Skin of body (tissue), 2 donors: ENCODE measurements around the gene PPIH. TPM values are rescaled to one million over a fixed set of nuclear protein-coding genes. Genes with fewer than 3 reads are reported as not detected.
"Not testable (repeated sequence)": the region's sequence is repeated elsewhere in the genome, so short reads cannot be mapped to it uniquely, and the experiment has no call there.

ENCODE experiments used
- DNase-seq: peaks from one replicate; lab custom pipeline; 2025; lab: John Stamatoyannopoulos, UW
- total RNA-seq: library from RNA; depleted of rRNA; stranded (reverse); fragments of >200 nt; gene quantifications from one replicate; pipeline ENCODE4 v1.2.3, GENCODE V29; 2014

PPIH gene
- total RNA-seq = 22.1 TPM

GRCh38 chr1:42657981-42658876 is at the start of gene PPIH:
PPIH (plus strand) TSS chr1:42658423; CDS start chr1:42658447, 24 bp downstream.
- DNase-seq = peak; percentile 95

- no peak for DNase-seq
These were observed 44.5 kb upstream of the PPIH start for GRCh38 chr1:42613803-42614131.

GRCh38 chr1:42618866-42619265 is 39.4 kb upstream of the PPIH start:
- no peak for DNase-seq

GRCh38 chr1:42620307-42620706 is 37.9 kb upstream of the PPIH start:
- DNase-seq = no peak

GRCh38 chr1:42621180-42621579 is 37.0 kb upstream of the PPIH start:
- DNase-seq = not testable (repeated sequence)

GRCh38 chr1:42627205-42627604 is 31.0 kb upstream of the PPIH start:
- not testable (repeated sequence) for DNase-seq

- DNase-seq = no peak
These were observed 19.1 kb upstream of the PPIH start for GRCh38 chr1:42639116-42639515.

- no peak for DNase-seq
These were observed 12.2 kb upstream of the PPIH start for GRCh38 chr1:42646056-42646455.

- no peak for DNase-seq
These were observed 1.0 kb upstream of the PPIH start for GRCh38 chr1:42657201-42657600.

GRCh38 chr1:42658877-42659337 is 684 bp downstream of the PPIH start:
- no peak for DNase-seq

- no peak for DNase-seq
These were observed 2.8 kb downstream of the PPIH start for GRCh38 chr1:42660907-42661500.

- DNase-seq = no peak
These were observed 11.7 kb downstream of the PPIH start for GRCh38 chr1:42669936-42670335.

GRCh38 chr1:42670425-42670824 is 12.2 kb downstream of the PPIH start:
- DNase-seq = no peak

- no peak for DNase-seq
These were observed 16.0 kb downstream of the PPIH start for GRCh38 chr1:42674214-42674613.

- no peak for DNase-seq
These were observed 16.5 kb downstream of the PPIH start for GRCh38 chr1:42674682-42675081.

GRCh38 chr1:42675467-42675866 is 17.2 kb downstream of the PPIH start:
- no peak for DNase-seq

GRCh38 chr1:42676534-42677087 is 18.4 kb downstream of the PPIH start:
- DNase-seq = no peak

GRCh38 chr1:42679364-42679983 is 21.3 kb downstream of the PPIH start:
- DNase-seq = no peak

- DNase-seq = no peak
These were observed 21.8 kb downstream of the PPIH start for GRCh38 chr1:42680055-42680454.

GRCh38 chr1:42680921-42681683 is 22.9 kb downstream of the PPIH start:
- DNase-seq = peak; percentile 33

- peak; percentile 100 for DNase-seq
These were observed 23.7 kb downstream of the PPIH start, which contains the start of gene YBX1 for GRCh38 chr1:42681741-42682483. YBX1 (plus strand) TSS chr1:42682418; CDS start chr1:42682566, 148 bp downstream.
